ENCODE data around the gene ITPK1.

The ITPK1 gene

GRCh38 chr14:92990456-92991430 lies 125.0 kb downstream of the ITPK1 start:
- DNase-seq (ENCODE audit: low read depth in 2 of 2): no peak

GRCh38 chr14:92988786-92989755 lies 126.7 kb downstream of the ITPK1 start:
- no peak for DNase-seq (ENCODE audit: low read depth in 2 of 2)

DNA sequence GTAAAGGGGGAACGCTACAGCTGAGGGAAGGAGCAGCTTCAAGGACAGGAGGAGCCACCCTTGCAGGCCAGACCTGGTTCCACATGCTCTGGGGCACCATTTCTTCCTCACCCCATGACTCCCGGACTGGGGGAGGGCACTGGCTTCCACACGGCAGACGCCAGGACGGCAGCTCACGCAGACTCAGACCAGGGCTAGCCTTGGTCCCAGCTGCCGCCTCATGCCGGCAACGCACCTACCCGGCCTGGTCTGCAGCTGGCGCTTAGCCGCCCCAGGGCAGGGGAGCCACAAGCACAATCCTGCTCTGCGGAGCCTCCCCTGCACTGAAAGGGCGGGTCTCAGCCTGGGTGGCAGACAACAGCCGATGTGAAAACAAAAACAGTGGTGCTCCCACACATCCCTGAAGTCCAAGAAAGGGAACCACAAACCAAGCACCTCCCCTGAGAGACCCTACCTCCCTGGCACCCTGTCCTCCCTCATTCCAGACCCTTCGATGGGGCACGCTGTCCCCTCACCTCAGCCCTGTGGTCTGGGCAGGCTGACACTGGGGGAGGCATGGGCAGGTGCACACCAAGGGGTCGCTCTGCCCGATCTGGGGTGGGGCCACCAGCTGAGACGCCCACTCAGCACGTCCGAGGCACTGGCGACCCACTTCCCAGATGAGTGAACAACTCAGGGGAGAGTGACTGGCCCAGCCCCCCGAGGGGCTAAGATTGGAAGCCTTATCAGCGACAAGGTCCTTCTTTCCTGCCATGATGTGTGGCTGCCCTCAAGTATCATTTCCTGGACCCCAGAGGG lies 127.8 kb downstream of the ITPK1 start:
- no peak for DNase-seq (ENCODE audit: low read depth in 2 of 2)

DNA sequence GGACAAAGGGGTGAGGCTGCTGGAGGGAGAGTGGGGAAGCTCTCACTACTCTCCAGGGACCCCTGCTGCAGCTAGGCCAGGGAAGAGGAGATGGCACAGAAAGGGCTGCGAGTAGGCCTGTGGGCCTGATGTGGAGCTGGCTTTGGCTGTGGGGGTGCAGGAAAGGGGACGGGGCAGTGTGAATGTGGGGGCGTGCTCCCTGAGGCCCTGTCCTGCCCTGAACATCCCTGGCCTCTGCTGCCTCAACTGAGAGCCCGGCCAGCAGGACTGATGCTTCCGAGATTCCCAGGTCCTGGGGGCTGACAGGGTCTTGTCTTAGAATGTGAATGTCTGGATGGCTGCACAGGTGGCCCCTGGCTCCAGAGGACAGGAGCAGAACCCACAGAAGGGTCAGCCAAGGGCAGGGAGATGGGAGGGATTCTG lies 128.6 kb downstream of the ITPK1 start:
- no peak for DNase-seq (ENCODE audit: low read depth in 2 of 2)

- no peak for DNase-seq (ENCODE audit: low read depth in 2 of 2)
Observed at GRCh38 chr14:92986254-92987147, 129.2 kb downstream of the ITPK1 start.

- no peak for DNase-seq (ENCODE audit: low read depth in 2 of 2)
Observed at GRCh38 chr14:92985521-92985920, 130.2 kb downstream of the ITPK1 start.

- DNase-seq (ENCODE audit: low read depth in 2 of 2): no peak
Observed at GRCh38 chr14:92984896-92985295, 130.8 kb downstream of the ITPK1 start.

DNA sequence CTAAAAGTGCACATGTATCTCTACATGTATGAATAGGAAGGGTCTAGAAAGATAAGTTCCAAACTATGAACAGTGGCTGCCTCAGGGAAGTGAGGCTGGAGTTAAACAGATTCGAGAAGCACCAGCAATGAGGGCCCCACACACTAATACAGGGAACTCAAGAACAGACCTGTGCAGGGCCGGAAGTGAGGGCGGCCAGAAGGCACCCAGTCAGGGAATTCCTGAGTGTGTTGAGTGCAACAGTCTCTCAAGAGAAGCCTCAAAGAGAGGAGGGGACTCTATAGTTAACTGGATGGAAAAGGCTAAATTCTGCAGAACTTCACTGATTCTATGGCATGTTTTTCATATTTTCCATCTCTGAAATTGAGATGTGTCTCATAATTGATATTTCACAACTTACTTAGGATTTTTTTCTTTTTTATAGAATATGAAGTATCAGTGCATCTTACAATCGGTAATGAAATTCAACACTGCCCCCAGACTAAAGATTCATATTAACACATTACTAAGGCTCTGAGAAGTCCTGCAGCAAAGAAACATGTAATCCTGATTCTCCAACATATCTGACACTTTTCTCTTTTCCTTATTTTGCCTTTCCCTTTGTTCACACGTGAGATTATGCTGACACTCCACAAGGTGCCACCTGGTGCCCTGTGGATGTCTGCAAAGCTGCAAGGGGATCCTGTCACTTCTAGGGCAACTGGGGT lies 131.5 kb downstream of the ITPK1 start:
- DNase-seq (ENCODE audit: low read depth in 2 of 2): no peak

DNA sequence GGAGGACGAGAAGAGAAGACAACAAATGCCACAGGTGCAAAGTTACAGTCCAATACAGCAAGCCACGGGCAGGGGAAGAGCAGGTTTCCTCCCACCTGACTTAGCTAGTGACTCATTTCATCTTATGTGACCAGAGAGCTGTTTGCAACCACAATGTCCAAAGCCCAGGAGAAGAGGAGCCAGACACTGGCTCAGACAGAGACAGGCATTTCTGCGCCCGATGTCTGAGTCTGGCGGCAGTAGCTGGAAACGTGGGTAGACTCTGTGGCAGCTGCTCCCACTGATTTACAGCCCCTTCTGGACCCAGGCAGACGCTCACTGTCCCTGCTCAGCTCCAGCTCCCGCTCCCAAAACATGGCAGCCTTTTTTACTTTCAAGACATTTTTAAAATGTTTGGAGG lies 132.8 kb downstream of the ITPK1 start:
- DNase-seq (ENCODE audit: low read depth in 2 of 2): no peak

GRCh38 chr14:92981726-92982125 lies 134.0 kb downstream of the ITPK1 start:
- DNase-seq (ENCODE audit: low read depth in 2 of 2): no peak

DNA sequence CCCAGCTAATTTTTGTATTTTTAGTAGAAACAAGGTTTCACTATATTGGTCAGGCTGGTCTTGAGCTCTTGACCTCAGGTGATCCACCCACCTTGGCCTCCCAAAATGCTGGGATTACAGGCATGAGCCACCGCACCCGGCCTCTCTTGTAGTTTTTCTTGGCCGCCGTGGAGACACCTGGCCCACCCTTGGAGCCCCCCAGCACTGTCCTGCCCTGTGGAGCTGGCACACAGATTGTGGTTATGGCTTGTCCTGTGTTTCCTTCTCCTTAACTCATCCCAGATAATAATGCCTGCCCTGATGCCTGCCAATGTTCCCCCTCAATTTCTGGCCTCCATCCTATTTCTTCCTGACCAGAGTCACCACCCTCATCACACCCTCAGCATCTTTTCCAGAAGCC lies 134.9 kb downstream of the ITPK1 start:
- DNase-seq (ENCODE audit: low read depth in 2 of 2): no peak

DNA sequence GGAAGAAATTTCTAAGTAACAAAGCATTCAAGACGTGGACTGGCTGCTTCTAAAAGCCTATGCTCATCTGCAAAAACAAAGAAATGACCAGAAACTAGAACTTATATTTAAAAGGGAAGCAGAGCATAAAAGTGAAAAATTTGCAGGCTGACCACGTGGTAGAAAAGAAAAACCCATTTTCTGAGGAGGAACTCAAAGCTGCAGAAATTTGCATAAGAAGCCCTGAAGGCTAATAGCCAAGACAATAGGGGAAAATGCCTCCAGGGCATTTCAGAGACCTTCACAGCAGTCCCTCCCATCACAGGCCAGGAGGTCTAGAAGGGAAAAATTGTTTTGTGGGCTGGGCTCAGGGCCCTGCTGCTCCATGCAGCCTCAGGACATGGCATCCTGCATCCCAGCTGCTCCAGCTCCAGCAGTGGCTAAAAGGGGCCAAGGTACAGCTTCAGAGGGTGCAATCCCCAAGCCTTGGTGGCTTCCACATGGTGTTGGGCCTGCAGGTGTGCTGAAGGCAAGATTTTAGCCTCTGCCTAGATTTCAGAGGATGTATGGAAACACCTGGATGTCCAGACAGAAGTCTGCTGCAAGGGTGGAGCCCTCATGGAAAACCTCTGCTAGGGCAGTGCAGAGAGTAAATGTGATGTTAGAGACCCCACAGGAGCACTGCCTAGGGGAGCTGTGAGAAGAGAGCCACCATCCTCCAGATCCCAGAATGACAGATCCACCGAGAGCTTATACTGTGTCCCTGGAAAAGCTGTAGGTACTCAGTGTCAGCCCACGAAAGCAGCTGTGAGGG lies 137.3 kb downstream of the ITPK1 start:
- no peak for DNase-seq (ENCODE audit: low read depth in 2 of 2)

DNA sequence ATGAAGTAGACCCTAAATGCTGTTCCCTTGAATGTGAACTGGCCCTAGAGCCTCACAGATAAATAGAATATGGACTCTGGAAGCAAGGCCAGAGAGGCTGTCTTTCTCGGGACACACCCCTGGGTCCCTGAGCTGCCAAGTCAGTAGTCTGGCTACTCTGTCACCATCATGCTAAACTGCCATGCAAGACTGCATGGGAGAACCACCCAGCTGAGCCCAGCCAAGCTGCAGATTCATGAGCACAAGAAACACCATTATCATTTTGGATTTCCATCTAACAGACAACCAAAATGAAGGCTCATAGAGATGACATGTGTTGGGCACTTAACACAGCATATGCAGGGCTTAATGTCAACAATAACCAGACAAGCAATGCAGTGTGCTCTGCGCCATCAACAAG lies 139.5 kb downstream of the ITPK1 start:
- no peak for DNase-seq (ENCODE audit: low read depth in 2 of 2)

DNA sequence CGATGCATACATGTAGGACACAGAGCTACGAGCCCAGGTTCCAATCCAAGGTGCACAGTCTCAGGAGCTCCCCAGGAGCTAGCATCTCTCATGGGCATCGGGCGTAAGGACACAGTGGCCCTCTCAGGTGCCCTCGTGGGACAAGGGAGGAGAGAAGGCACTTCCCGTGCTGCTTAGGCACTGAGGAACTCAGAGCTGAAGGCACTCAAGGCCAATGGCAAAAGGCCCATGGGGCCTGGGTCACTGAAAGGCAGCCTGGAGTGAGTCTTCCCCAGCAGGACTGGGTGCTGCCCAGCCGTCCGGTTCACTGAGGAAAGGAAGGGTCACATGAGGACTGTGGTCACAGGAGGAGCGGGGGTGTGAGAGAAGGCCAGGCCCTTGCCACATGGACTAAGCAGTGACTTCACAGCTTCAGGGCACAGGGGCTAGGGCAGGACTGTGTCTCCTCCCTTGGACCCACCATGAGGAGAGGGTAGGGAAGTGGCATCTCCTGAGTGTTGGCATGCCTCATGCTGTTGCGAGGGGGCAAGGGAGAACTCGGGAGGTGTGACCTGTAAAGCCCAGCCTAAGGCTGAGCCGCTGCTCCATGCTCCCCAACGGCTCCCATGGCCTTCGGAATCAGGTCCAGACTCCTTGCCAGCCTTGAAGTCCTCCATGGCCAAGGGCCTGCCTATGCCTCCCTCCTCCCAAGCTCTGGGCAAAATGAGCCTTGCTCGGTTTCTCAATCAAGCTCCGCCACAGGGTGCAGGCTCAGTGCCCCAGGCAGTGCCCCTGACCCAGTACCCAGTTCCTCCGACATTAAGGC lies 141.0 kb downstream of the ITPK1 start:
- no peak for DNase-seq (ENCODE audit: low read depth in 2 of 2)

DNA sequence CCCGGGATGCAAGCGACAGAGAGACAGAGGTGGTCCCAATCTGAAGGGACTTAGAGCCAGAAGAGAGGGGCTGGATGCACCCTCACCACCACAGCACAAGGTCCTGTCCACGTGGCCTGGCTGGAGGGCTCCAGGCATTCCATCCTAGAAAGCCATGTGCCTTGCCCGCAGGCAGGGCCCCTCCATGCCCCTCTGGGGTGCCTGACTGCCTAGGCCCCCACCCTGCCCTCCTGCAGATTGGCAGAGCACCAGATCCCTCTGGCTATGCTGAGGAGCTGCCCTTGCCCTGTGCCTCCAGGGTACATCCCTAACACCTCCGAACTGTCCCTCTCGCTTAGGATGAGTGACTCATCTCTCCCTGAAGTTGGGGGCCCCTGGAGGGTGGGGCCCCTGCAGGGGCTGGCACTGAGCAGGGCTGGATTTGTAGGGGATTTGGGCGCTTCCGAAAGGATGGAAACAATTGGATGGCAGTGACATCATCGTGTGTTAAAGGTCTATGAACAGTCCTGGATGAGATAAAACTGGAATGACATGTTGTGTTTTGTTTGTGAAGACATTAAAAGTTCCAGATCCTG lies 141.8 kb downstream of the ITPK1 start:
- DNase-seq (ENCODE audit: low read depth in 2 of 2): no peak

DNA sequence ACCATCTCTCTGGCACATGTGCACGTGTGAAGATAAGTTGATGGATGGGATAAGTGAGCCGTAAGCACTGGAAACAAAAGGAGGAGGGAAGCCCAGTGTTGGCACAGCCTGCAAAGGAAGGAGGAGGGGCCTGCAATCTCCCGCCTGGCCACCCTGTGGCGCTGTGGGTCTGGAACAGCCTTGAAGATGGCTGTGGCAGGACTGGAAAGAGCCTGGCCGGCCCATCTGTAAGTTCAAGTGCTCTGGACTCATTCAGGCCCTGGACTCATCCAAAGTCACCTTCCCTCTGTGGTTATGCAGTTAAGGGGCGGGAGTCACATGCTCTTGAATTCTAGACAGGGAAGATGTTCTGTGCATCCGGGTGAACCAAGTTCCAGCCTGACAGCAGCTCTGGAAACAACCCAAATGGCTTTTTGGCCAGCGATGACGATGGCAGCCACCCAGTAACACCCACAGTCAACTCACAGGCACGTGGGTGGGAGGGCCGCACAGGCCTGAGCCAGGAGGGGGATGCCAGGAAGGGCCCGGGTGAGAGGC lies 142.4 kb downstream of the ITPK1 start:
- DNase-seq (ENCODE audit: low read depth in 2 of 2): no peak

GRCh38 chr14:92971601-92972180 lies 144.0 kb downstream of the ITPK1 start:
- DNase-seq (ENCODE audit: low read depth in 2 of 2): no peak

Measured in fibroblast of skin of left biceps (primary cell).